HG03159 (cell line): ENCODE data around the gene NOL4L.

Experiments used
- ATAC-seq: cut with Tn5 transposase; IDR thresholded peaks from one replicate; pipeline ENCODE4 v1.9.1; 2021; ENCODE audit warnings: mild to moderate bottlenecking, moderate library complexity; ENCODE audit not compliant: unreplicated experiment

The NOL4L gene

DNA sequence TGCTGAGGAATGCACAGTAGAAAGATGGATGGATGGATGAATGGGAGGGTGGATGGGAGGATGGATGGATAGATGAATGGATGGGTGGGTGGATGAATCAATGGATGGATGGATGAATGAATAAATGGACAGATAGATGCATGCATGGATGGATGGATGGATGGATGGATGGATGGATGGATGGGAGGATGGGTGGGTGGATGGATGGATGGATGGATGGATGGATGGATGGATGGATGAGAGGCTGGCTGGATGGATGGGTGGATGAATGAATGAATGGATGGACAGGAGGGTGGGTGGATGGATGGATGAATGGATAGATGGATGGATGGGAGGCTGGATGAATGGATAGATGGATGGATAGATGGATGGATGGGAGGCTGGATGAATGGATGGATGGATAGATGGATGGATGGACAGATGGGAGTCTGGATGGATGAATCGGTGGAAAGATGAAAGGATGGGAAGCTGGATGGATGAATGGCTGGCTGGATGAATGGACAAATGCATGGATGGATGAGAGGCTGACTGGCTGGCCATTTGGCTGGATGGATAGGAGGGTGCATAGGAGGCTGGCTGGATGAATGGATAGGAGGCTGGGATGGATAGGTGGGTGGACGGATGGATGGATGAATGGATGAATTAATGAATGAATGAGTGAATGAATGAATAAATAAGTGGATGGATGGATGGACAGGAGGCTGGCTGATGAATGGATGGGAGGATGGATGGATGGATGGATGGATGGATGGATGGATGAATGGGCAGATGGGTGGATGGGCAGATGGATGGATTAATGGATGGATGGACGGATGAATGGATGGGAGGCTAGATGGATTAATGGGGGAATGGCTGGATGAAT lies 28.3 kb upstream of the NOL4L start:
- no peak for ATAC-seq

GRCh38 chr20:32612351-32613191 lies 27.4 kb upstream of the NOL4L start:
- no peak for ATAC-seq

DNA sequence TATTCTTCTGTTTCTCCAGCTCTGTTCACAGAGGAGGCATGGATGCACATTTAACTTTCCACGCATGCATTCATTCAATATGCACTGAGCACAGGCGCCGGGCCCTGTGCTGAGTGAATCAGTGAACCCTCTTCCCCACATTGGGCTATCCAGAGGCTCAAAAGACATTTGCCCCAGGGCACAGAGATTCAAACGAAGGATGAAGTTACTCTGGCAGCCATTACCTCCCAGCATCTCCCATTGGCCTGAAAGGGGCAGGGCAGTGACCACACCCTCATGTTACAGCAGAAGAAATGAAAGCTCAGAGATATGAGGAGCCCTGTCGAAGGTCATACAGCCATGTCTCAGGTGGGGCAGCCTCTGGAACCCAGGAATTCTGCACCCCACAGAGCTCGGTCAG lies 26.7 kb upstream of the NOL4L start:
- no peak for ATAC-seq

- no peak for ATAC-seq
Observed at GRCh38 chr20:32611286-32611685, 26.2 kb upstream of the NOL4L start.

- no peak for ATAC-seq
Observed at GRCh38 chr20:32610472-32611218, 25.5 kb upstream of the NOL4L start.

- no peak for ATAC-seq
Observed at GRCh38 chr20:32609993-32610392, 24.9 kb upstream of the NOL4L start.

DNA sequence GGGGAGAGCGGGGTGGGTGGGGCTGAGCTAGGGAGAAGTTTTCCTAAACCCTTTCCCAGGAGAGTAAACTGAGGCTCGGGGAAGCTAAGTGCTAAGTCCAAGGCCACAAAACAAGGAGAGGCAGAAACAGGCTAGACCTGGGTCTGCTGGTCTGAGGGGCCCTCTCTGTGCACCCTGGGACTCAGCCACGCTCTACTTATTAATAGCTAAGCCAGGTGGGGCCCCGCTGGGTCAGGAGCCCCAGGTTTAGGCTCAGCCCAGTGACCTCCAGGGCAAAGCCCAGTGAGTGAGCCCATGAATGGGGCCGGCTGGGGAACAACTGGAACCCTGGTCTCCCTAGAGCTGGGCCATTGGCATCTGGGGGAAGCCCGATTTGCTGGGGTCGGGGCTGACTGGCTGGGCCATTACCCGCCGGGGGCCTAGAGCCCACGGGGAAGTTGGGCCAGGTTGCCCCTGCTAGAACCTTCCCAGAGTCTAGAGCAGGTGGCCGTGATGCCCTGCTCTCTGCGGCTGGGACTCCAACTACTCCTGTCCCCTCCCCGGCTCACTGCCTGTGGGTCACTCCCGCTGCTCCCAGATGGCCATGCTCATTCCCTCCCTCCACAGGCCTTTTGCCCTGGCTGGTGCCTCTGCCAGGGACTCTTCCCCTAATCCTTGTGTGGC lies 24.1 kb upstream of the NOL4L start:
- ATAC-seq = no peak

GRCh38 chr20:32608664-32609015 lies 23.5 kb upstream of the NOL4L start:
- no peak for ATAC-seq

- ATAC-seq = no peak
Observed at GRCh38 chr20:32607727-32608663, 22.9 kb upstream of the NOL4L start.

- ATAC-seq = no peak
Observed at GRCh38 chr20:32607324-32607723, 22.2 kb upstream of the NOL4L start.

DNA sequence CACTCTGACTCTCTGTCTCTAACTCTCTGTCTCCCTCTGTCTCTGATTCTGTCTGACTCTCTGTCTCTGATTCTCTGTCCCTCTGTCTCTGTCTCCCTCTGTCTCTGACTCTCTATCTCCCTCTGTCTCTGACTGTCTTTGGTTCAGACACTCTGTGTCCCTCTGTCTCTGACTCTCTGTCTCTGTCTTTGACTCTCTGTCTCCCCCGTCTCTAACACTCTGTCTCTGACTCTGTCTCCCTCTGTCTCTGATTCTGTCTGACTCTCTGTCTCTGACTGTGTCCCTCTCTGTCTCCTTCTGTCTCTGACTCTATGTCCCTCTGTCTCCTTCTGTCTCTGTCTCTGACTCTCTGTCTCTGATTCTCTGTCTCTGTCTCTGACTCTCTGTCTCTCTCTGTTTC lies 21.7 kb upstream of the NOL4L start:
- ATAC-seq = no peak

GRCh38 chr20:32606107-32606506 lies 21.0 kb upstream of the NOL4L start:
- no peak for ATAC-seq

DNA sequence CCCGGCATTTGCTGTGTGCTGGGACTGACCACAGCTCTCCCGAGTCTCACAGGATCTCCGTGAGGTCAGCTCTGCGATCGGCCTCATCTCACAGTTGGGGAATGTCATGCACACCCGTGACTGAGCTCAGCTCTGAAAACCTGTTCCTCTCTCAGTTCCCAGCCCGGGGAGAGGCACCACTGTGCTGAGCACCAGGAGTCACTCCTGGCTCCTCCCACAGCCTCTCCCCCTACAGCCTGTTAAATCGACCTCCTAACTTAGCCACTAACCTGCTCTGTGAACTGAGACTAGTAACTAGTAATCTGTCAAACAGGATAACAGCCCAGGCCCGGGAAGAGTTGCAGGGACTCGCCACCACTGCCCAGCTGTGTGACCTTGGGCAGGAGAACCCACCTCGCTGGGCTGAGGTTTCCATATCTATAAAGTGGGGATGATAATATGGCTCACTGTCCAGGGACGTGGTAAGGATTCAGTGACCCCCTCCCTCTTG lies 20.1 kb upstream of the NOL4L start:
- no peak for ATAC-seq

DNA sequence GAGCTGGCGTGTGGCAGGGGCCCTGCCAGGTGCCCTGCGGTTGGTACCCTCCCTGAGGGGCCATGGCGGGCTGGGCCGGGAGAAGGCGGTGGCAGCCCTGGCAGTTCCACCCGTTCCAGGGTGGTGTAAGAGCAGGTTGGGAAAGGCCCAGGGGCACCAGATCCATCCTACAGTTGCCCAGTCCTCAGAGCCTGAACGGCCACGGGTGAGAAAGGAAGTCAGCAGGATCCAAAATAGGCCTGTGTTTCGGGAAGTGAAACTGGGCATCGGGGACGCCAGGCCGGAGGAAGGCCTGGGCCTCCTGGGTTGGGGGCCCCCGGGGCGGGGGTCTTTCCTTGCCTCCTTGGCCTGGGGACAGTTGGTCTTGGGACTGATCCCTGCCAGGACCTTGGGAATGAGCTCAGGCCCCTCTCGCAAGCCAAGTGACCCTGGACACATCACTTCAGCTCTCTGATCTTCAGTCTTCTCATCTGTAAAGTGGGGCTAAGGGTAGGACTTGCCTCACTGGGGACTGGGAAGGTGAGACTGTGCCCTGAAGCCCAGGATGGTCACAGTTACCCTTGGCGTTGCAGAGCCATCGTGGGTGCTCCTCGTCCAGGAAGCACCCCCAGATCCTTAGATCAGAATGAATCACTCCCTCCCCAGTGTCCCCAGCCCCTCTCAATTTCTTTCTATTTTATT lies 18.1 kb upstream of the NOL4L start:
- ATAC-seq = no peak

DNA sequence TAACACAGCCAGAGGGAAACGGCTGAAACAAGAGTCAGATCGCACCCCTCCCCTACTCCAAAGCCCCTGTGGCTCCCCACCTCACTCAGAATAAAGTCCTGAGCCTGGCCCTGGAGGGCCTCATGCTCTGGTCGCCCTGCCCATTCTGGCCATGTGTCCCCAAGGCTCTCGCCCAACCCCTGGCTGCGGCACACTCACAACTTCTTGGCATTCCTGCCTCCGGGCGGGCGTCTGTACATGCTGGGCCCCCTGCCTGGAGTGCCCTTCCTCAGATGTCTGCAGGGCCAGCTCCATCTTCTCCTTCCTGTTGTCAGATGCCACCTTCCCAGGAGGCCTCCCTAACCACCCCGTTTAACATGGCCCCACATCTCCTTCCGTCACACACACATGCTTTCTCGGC lies 17.1 kb upstream of the NOL4L start:
- ATAC-seq = no peak

GRCh38 chr20:32600681-32601237 lies 15.6 kb upstream of the NOL4L start:
- ATAC-seq = no peak

DNA sequence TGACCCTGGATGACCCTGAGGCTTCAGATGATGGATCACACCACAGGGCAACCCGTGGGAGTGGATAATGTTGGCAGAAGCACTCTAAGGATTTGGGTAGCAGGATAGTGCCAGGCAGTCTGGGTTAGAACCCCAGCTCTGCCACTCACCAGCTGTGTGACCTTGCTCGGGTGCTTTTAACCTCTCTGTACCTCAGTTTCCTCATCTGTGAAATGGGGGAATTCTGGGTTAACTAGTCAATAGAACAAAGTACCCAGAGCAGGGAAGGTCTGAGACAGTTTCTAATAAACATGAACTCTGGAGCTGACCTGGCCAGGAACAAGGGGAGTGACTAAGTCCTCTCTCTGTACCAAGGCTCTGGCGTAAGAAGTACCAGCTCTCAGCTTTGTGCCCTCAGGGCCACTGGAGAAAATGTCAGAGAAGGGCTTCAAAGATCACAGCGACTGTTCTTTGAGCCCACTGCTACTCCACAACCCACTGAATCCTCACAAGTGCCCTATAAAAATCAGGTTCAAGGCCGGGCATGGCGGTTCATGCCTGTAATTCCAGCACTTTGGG lies 14.7 kb upstream of the NOL4L start:
- no peak for ATAC-seq

GRCh38 chr20:32598606-32599005 lies 13.5 kb upstream of the NOL4L start:
- ATAC-seq = no peak
